ENCODE data around the gene MYOT.

DNA sequence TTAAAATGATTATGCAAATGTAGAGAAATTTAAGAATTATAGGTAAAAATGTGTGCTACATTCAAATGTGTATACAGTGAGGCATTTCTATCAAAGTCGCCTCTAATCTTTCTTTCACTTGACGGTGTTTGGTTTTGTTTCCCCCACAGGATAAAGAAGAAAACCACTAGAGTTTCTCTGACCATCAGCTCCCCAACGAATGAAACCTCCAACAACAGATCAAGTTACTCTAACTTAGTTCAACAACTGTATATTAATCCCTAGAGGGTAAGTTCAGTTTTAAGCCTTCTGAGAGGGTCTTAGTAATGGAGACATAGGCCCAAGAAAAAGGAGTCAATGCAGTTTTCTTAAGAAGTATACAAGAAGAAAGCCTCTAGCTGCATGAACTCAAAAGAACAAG lies 11.5 kb upstream of the MYOT start:
- TF ChIP-seq, protein P1, sequence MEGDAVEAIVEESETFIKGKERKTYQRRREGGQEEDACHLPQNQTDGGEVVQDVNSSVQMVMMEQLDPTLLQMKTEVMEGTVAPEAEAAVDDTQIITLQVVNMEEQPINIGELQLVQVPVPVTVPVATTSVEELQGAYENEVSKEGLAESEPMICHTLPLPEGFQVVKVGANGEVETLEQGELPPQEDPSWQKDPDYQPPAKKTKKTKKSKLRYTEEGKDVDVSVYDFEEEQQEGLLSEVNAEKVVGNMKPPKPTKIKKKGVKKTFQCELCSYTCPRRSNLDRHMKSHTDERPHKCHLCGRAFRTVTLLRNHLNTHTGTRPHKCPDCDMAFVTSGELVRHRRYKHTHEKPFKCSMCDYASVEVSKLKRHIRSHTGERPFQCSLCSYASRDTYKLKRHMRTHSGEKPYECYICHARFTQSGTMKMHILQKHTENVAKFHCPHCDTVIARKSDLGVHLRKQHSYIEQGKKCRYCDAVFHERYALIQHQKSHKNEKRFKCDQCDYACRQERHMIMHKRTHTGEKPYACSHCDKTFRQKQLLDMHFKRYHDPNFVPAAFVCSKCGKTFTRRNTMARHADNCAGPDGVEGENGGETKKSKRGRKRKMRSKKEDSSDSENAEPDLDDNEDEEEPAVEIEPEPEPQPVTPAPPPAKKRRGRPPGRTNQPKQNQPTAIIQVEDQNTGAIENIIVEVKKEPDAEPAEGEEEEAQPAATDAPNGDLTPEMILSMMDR (IDR thresholded peaks at IDR 0.05; ENCODE audit: insufficient read depth, low read depth, low read length), result no peak
- TF ChIP-seq EZH2 (IDR thresholded peaks at IDR 0.05; ENCODE audit: insufficient read depth, low read length), result no peak
